Stimulated activated CD4-positive, alpha-beta T cell treated with anti-CD3 and anti-CD28 coated beads, Interleukin-15, amount 100 ng/mL, for 24 hours (primary cell): ENCODE data around the gene UCP3.

Experiments
- DNase-seq: peaks from one replicate; pipeline ENCODE4 v3.0.0-alpha.2; 2020

UCP3 gene

GRCh38 chr11:74008373-74009229 lies at the start of gene UCP3:
Gene UCP3, minus strand, starts transcription at chr11:74009085. Its CDS starts 2,043 bp downstream, at chr11:74007042.
- no peak for DNase-seq

- no peak for DNase-seq
Observed at GRCh38 chr11:74057249-74058151, 48.6 kb upstream of the UCP3 start.

- DNase-seq: no peak
Observed at GRCh38 chr11:74055938-74056337, 47.1 kb upstream of the UCP3 start.

GRCh38 chr11:74050465-74050864 lies 41.6 kb upstream of the UCP3 start:
- DNase-seq: no peak

- no peak for DNase-seq
Observed at GRCh38 chr11:74048993-74049392, 40.1 kb upstream of the UCP3 start.

- no peak for DNase-seq
Observed at GRCh38 chr11:74044538-74044937, 35.7 kb upstream of the UCP3 start.

GRCh38 chr11:74043450-74043849 lies 34.6 kb upstream of the UCP3 start:
- no peak for DNase-seq

GRCh38 chr11:74037309-74037708 lies 28.4 kb upstream of the UCP3 start:
- no peak for DNase-seq

- no peak for DNase-seq
Observed at GRCh38 chr11:74035264-74035663, 26.4 kb upstream of the UCP3 start.

GRCh38 chr11:74033046-74033445 lies 24.2 kb upstream of the UCP3 start:
- no peak for DNase-seq

GRCh38 chr11:74030723-74031676 lies 22.1 kb upstream of the UCP3 start:
- DNase-seq: no peak

GRCh38 chr11:74025467-74026166 lies 16.7 kb upstream of the UCP3 start:
- no peak for DNase-seq

- DNase-seq: peak; percentile 46
Observed at GRCh38 chr11:74024261-74025029, 15.6 kb upstream of the UCP3 start.

GRCh38 chr11:74023276-74023675 lies 14.4 kb upstream of the UCP3 start:
- no peak for DNase-seq

GRCh38 chr11:74022546-74022945 lies 13.7 kb upstream of the UCP3 start:
- DNase-seq: no peak

- DNase-seq: no peak
Observed at GRCh38 chr11:74021998-74022397, 13.1 kb upstream of the UCP3 start.

- no peak for DNase-seq
Observed at GRCh38 chr11:74020539-74020938, 11.7 kb upstream of the UCP3 start.

GRCh38 chr11:74019860-74020259 lies 11.0 kb upstream of the UCP3 start:
- DNase-seq: peak; percentile 81

- no peak for DNase-seq
Observed at GRCh38 chr11:74019104-74019738, 10.3 kb upstream of the UCP3 start.

- DNase-seq: no peak
Observed at GRCh38 chr11:74018331-74019005, 9.6 kb upstream of the UCP3 start.
